HepG2 (cell line): ENCODE data around the gene PKDREJ. TPM values are rescaled to one million over a fixed set of nuclear protein-coding genes. Genes with fewer than 3 reads are reported as not detected.

ENCODE experiments used
- AGO2 ChIP-seq: fragments of 200-400 bp; formaldehyde crosslinking; optimal IDR thresholded peaks from 2 replicates; pipeline ENCODE3; 2017; ENCODE audit warnings: mild to moderate bottlenecking, low read depth, low read length, moderate library complexity
- GABPB1 ChIP-seq: IDR thresholded peaks from 2 replicates; pipeline ENCODE4 v1.6.1; 2016; ENCODE audit warnings: mild to moderate bottlenecking, missing genetic modification reagents, moderate library complexity, missing compliant biosample characterization
- HNRNPL ChIP-seq: fragments of 200-400 bp; formaldehyde crosslinking; IDR thresholded peaks from 2 replicates; pipeline ENCODE4 v1.6.1; 2017; ENCODE audit warnings: mild to moderate bottlenecking, low read depth, low read length
- HOXA5 ChIP-seq: sonication (generic); formaldehyde crosslinking; IDR thresholded peaks from 2 replicates; pipeline ENCODE4 v1.4.0; 2020; ENCODE audit warnings: missing genetic modification reagents
- KDM2A ChIP-seq: sonication (generic); formaldehyde crosslinking; IDR thresholded peaks from 2 replicates; pipeline ENCODE4 v1.4.0; 2020; ENCODE audit warnings: low read depth, missing genetic modification reagents, borderline replicate concordance
- MED13 ChIP-seq: sonication (generic); formaldehyde crosslinking; IDR thresholded peaks from 2 replicates; pipeline ENCODE4 v1.5.0; 2020; ENCODE audit warnings: missing genetic modification reagents
- MTA1 ChIP-seq: sonication (generic); formaldehyde crosslinking; IDR thresholded peaks from 2 replicates; pipeline ENCODE4 v1.4.0; 2020; ENCODE audit warnings: missing genetic modification reagents, mild to moderate bottlenecking, borderline replicate concordance
- REXO4 ChIP-seq: sonication (generic); formaldehyde crosslinking; IDR thresholded peaks from 2 replicates; pipeline ENCODE4 v1.8.0; 2022; ENCODE audit warnings: missing genetic modification reagents, mild to moderate bottlenecking, borderline replicate concordance
- SNAI1 ChIP-seq: sonication (generic); formaldehyde crosslinking; IDR thresholded peaks from 2 replicates; pipeline ENCODE4 v1.5.0; 2020; ENCODE audit warnings: mild to moderate bottlenecking, missing genetic modification reagents, borderline replicate concordance
- U2AF2 ChIP-seq: fragments of 200-400 bp; formaldehyde crosslinking; IDR thresholded peaks from 2 replicates; pipeline ENCODE4 v1.6.1; 2017; ENCODE audit warnings: low read depth, mild to moderate bottlenecking, low read length
- ZBTB2 ChIP-seq: sonication (generic); formaldehyde crosslinking; IDR thresholded peaks from 2 replicates; pipeline ENCODE4 v1.8.0; 2022; ENCODE audit warnings: low read depth, missing genetic modification reagents
- ZFP37 ChIP-seq: sonication (generic); formaldehyde crosslinking; IDR thresholded peaks from 2 replicates; pipeline ENCODE4 v1.4.0; 2020; ENCODE audit warnings: missing genetic modification reagents, borderline replicate concordance
- ZNF234 ChIP-seq: sonication (generic); formaldehyde crosslinking; conservative IDR thresholded peaks from 2 replicates; pipeline ENCODE4 v1.5.1; 2020; ENCODE audit warnings: mild to moderate bottlenecking, missing genetic modification reagents
- ZNF605 ChIP-seq: sonication (generic); formaldehyde crosslinking; IDR thresholded peaks from 2 replicates; pipeline ENCODE4 v1.8.0; 2022; ENCODE audit warnings: mild to moderate bottlenecking, missing genetic modification reagents
- polyA plus RNA-seq, 8 experiments: library from polyadenylated mRNA; depleted of rRNA in 3 of 8; stranded (reverse) in 7 of 8; unstranded in 1 of 8; fragments of >200 nt; fragmentation: Illumina TruSeq in 4 of 8; extraction: Trizol in 4 of 8; gene quantifications; 2 replicates each; pipeline versions ENCODE4 v1.2.1 to v1.2.3, GENCODE V29; 2011 to 2016; ENCODE audit warnings: low read depth in 4 of 8, missing spikeins in 1 of 8, mixed read lengths in 1 of 8; ENCODE audit not compliant: insufficient read depth in 1 of 8
- total RNA-seq, 5 experiments: library from RNA; depleted of rRNA; stranded (reverse); fragments of >200 nt; fragmentation: Illumina TruSeq; extraction: Trizol; gene quantifications; 2 replicates each; pipeline ENCODE4 v1.2.3, GENCODE V29; 2016; ENCODE audit warnings: low read depth in 1 of 5
- TF ChIP-seq, protein P1 (sequence below): sonication (generic); formaldehyde crosslinking; IDR thresholded peaks from 2 replicates; pipeline ENCODE4 v1.9.0; 2021; ENCODE audit warnings: mild to moderate bottlenecking, missing genetic modification reagents
- TF ChIP-seq, protein P2 (sequence below): sonication (generic); formaldehyde crosslinking; IDR thresholded peaks from 2 replicates; pipeline ENCODE4 v1.9.0; 2021; ENCODE audit warnings: missing genetic modification reagents, borderline replicate concordance
- TF ChIP-seq, protein P3 (sequence below): sonication (generic); formaldehyde crosslinking; IDR thresholded peaks from 2 replicates; pipeline ENCODE4 v1.5.0; 2020; ENCODE audit warnings: missing genetic modification reagents

PKDREJ gene
- total and polyA plus RNA-seq, 2 of the 13 experiments (the other 11 are each of a cell fraction or from before 2014, with no cell fraction given) = not detected

DNA sequence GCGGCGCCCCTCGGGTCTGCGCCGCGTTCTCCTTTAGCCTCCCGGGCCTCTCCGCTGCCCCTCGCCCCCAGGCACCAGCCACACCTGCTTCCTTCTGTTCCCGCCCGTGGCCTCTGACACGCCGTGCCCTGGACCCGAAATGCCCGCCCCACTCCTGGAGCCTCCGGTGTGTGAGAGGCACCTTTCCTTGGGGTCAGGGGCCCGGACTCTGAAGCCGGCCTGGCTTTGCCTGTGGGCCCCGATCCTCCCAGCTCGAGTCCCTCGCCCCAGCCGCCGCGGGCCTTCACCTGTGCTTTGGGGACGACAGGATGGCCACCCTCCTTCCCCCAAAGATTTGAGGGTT, 12.4 kb downstream of the PKDREJ start (continued):
- TF ChIP-seq ZBTB2 (CRISPR knock-in tag) (0 out of 2 replicates have a peak, but pooled peaks have one; percentile 24), ZNF234 (CRISPR knock-in tag) (no peak), MTA1 (CRISPR knock-in tag) (peak; percentile 72; the same call in 1 of the 2 replicates), GABPB1 (CRISPR knock-in tag) (no peak), HOXA5 (0 out of 2 replicates have a peak, but pooled peaks have one; percentile 6), SNAI1 (0 out of 2 replicates have a peak, but pooled peaks have one; percentile 43), U2AF2 (no peak), ZNF605 (CRISPR knock-in tag) (peak; percentile 86; the same call in 1 of the 2 replicates), ZFP37 (CRISPR knock-in tag) (no peak), MED13 (CRISPR knock-in tag) (0 out of 2 replicates have a peak, but pooled peaks have one; percentile 39), KDM2A (CRISPR knock-in tag) (0 out of 2 replicates have a peak, but pooled peaks have one; percentile 5), REXO4 (CRISPR knock-in tag) (no peak), AGO2 (peak; percentile 90), HNRNPL (0 out of 2 replicates have a peak, but pooled peaks have one; percentile 21)
- TF ChIP-seq, protein P1, sequence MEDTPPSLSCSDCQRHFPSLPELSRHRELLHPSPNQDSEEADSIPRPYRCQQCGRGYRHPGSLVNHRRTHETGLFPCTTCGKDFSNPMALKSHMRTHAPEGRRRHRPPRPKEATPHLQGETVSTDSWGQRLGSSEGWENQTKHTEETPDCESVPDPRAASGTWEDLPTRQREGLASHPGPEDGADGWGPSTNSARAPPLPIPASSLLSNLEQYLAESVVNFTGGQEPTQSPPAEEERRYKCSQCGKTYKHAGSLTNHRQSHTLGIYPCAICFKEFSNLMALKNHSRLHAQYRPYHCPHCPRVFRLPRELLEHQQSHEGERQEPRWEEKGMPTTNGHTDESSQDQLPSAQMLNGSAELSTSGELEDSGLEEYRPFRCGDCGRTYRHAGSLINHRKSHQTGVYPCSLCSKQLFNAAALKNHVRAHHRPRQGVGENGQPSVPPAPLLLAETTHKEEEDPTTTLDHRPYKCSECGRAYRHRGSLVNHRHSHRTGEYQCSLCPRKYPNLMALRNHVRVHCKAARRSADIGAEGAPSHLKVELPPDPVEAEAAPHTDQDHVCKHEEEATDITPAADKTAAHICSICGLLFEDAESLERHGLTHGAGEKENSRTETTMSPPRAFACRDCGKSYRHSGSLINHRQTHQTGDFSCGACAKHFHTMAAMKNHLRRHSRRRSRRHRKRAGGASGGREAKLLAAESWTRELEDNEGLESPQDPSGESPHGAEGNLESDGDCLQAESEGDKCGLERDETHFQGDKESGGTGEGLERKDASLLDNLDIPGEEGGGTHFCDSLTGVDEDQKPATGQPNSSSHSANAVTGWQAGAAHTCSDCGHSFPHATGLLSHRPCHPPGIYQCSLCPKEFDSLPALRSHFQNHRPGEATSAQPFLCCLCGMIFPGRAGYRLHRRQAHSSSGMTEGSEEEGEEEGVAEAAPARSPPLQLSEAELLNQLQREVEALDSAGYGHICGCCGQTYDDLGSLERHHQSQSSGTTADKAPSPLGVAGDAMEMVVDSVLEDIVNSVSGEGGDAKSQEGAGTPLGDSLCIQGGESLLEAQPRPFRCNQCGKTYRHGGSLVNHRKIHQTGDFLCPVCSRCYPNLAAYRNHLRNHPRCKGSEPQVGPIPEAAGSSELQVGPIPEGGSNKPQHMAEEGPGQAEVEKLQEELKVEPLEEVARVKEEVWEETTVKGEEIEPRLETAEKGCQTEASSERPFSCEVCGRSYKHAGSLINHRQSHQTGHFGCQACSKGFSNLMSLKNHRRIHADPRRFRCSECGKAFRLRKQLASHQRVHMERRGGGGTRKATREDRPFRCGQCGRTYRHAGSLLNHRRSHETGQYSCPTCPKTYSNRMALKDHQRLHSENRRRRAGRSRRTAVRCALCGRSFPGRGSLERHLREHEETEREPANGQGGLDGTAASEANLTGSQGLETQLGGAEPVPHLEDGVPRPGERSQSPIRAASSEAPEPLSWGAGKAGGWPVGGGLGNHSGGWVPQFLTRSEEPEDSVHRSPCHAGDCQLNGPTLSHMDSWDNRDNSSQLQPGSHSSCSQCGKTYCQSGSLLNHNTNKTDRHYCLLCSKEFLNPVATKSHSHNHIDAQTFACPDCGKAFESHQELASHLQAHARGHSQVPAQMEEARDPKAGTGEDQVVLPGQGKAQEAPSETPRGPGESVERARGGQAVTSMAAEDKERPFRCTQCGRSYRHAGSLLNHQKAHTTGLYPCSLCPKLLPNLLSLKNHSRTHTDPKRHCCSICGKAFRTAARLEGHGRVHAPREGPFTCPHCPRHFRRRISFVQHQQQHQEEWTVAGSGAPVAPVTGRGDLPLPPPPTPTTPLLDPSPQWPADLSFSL (CRISPR knock-in tag) = 0 out of 2 replicates have a peak, but pooled peaks have one; percentile 3
- TF ChIP-seq, protein P2, sequence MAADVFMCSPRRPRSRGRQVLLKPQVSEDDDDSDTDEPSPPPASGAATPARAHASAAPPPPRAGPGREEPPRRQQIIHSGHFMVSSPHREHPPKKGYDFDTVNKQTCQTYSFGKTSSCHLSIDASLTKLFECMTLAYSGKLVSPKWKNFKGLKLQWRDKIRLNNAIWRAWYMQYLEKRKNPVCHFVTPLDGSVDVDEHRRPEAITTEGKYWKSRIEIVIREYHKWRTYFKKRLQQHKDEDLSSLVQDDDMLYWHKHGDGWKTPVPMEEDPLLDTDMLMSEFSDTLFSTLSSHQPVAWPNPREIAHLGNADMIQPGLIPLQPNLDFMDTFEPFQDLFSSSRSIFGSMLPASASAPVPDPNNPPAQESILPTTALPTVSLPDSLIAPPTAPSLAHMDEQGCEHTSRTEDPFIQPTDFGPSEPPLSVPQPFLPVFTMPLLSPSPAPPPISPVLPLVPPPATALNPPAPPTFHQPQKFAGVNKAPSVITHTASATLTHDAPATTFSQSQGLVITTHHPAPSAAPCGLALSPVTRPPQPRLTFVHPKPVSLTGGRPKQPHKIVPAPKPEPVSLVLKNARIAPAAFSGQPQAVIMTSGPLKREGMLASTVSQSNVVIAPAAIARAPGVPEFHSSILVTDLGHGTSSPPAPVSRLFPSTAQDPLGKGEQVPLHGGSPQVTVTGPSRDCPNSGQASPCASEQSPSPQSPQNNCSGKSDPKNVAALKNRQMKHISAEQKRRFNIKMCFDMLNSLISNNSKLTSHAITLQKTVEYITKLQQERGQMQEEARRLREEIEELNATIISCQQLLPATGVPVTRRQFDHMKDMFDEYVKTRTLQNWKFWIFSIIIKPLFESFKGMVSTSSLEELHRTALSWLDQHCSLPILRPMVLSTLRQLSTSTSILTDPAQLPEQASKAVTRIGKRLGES = no peak
- TF ChIP-seq, protein P3, sequence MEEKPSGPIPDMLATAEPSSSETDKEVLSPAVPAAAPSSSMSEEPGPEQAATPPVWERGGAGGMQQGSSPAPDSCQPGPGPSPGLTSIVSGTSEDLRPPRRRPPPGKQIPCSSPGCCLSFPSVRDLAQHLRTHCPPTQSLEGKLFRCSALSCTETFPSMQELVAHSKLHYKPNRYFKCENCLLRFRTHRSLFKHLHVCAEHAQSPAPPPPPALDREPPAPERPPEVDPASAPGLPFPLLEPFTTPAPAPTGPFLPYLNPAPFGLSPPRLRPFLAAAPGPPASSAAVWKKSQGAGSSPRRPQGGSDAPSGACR (CRISPR knock-in tag) = peak; percentile 40; the same call in 1 of the 2 replicates
